ENCODE measurements around the gene LIMS2.

Gene LIMS2, protein sequence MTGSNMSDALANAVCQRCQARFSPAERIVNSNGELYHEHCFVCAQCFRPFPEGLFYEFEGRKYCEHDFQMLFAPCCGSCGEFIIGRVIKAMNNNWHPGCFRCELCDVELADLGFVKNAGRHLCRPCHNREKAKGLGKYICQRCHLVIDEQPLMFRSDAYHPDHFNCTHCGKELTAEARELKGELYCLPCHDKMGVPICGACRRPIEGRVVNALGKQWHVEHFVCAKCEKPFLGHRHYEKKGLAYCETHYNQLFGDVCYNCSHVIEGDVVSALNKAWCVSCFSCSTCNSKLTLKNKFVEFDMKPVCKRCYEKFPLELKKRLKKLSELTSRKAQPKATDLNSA

GRCh38 chr2:127675331-127676261 is at the start of gene LIMS2:
LIMS2 (minus strand) TSS chr2:127675530; CDS start chr2:127675024, 506 bp downstream.
- TF ChIP-seq GATA2 (IDR thresholded peaks at IDR 0.05; ENCODE audit: low read depth, low read length): no peak
- no peak for TF ChIP-seq GATA3 (IDR thresholded peaks at IDR 0.05; ENCODE audit: low read depth, low read length)

DNA sequence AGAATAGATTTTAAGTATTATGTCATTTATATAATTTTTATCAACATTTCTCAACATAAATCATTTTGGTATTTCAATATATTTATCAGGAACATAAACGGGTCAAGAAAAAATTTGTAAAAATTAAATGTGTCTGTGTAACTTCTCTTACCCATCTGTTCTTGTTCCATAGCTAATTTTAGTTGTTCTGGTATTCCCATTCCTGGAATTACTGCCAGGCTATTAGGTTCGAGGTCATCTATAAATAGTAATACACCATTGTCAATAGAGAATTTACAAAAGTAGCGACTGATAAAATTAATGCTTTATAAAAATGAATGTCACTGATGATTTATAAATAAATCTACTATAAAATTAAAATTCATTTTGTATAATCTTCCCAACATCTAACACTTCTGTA is 47.5 kb upstream of the LIMS2 start:
- TF ChIP-seq GATA2 (IDR thresholded peaks at IDR 0.05; ENCODE audit: low read depth, low read length) (no peak), GATA3 (IDR thresholded peaks at IDR 0.05; ENCODE audit: low read depth, low read length) (no peak)

DNA sequence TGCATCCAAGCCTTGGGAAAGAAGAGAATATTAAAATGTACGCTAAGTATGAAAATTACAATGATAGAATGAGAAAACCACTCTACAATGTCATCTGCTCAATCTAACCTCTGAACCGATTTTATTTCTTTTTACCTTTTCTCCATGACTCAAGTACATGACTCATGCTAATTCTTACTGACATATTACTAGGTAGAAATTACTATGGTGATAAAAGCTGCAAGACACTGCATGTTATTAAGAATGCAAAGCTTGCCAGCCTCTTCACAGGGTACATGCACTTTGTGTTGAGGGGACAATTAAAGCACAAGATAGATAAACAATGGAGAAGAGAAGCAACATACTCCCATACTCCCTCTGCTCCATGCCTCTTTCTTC is 46.6 kb upstream of the LIMS2 start:
- TF ChIP-seq GATA2 (IDR thresholded peaks at IDR 0.05; ENCODE audit: low read depth, low read length): no peak

- TF ChIP-seq GATA2 (IDR thresholded peaks at IDR 0.05; ENCODE audit: low read depth, low read length) (no peak), GATA3 (IDR thresholded peaks at IDR 0.05; ENCODE audit: low read depth, low read length) (no peak)
These were observed 46.1 kb upstream of the LIMS2 start for GRCh38 chr2:127721311-127721977.

GRCh38 chr2:127719301-127720218 is 44.2 kb upstream of the LIMS2 start:
- TF ChIP-seq GATA3 (IDR thresholded peaks at IDR 0.05; ENCODE audit: low read depth, low read length) (no peak), GATA2 (IDR thresholded peaks at IDR 0.05; ENCODE audit: low read depth, low read length) (no peak)

DNA sequence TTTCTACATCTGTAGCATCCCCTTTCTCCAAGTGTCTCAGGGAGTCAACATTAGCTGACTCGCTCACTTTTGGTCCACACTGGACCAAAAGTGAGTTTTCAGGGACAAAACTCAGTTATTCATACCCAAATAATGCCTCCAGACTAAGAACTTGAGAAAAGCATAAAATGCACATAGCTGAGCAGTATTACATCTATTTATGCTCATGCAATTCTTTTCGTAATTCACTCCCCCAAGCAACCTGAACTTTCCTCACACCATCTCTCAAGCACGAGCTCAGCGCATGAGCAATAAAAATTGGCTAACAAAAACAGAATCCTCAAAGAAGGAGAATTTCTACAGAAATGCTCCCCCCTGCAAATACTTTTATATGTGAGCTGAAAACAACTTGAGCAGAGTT is 42.9 kb upstream of the LIMS2 start:
- TF ChIP-seq GATA2 (IDR thresholded peaks at IDR 0.05; ENCODE audit: low read depth, low read length) (no peak), GATA3 (IDR thresholded peaks at IDR 0.05; ENCODE audit: low read depth, low read length) (no peak)

DNA sequence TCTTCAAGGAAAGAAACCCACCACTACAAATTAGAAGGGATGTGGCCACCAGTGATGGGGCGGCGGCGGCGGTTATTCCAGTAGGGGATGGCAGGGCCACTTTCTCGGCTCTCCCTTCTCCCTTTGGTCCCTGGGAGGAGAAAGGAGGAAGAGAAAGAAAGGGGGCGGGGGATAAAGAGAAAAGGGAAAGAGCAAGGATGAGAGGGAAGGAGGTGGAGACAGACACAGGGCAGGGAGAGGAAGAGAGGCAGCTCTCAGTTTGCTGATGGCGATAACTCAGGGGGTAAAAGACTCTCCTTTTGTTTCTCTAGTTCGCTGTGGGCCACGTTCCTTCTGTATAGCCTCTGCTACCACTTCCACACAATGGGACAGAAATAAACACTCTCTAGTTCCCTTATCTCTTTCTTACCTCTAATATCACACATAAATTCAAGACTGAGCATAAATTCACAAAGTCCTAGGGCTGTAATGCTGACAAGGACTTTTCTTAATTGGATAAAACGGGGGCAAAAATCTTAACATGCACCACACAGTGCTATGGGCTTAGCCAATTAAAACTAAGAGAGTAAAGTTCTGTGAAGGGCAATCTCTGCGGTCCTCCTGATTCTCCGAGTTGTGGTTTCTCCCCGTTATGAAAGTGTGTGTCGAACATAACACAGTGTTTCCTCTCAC is 40.6 kb upstream of the LIMS2 start:
- no peak for TF ChIP-seq GATA3 (IDR thresholded peaks at IDR 0.05; ENCODE audit: low read depth, low read length)
- TF ChIP-seq GATA2 (IDR thresholded peaks at IDR 0.05; ENCODE audit: low read depth, low read length): no peak

DNA sequence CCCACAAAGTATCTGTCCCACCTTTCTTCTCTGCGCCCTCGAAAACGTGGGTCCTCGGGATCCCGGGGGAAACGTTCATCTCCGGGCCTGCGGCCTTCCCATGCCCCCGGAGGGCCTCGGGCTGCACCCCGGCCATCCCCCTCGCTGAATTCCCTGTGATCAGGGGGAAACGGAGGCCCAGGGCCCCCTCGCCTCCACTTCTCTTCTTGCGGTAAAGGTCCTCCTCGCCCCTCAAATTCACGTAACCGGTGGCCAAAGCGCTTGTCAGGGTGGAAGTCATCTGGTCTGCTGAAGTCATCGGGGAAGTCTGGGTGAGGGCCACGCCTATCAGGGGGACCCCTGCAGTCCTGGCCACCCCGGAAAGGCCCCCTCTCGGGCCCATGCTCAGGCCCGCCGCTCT is 38.2 kb upstream of the LIMS2 start:
- TF ChIP-seq GATA2 (IDR thresholded peaks at IDR 0.05; ENCODE audit: low read depth, low read length) (no peak), GATA3 (IDR thresholded peaks at IDR 0.05; ENCODE audit: low read depth, low read length) (no peak)

DNA sequence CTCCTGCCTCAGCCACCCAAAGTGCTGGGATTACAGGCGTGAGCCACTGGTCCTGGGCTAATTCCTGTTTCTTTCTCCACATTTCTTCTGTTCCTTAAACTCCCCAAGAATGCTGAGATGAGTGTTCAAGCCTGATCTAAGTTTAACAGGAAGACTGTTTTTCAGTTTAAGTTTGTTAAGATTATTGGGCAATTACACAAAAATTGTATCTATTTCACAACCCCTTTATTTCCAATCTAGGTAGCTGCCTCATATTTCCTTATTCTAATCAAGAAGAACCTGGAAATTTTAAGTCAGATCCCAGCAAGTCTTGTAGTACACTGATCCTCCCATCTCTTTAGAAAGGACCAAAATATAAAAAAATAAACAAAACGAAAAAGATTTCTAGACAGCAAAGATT is 37.7 kb upstream of the LIMS2 start:
- TF ChIP-seq GATA2 (IDR thresholded peaks at IDR 0.05; ENCODE audit: low read depth, low read length) (no peak), GATA3 (IDR thresholded peaks at IDR 0.05; ENCODE audit: low read depth, low read length) (no peak)

DNA sequence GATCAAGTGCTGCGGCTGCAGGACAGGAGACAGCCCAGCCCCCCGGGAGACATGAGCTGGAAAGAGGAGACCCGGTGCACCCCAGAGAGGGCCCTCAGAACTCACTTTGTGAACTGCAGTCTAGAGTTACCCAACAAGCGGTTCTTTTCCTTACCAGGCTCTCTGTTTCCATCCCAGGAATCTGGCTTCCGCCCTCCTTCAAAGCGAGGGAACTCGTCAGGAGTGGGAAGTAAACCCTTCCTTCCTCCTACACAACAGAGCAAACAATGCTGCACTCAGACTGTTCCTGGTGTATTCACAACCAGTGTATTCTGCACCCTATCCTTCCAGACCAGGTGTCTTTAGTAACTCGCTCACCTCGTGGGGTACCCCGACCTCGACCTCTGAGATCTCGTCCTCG is 34.0 kb upstream of the LIMS2 start:
- TF ChIP-seq GATA3 (IDR thresholded peaks at IDR 0.05; ENCODE audit: low read depth, low read length): no peak
- TF ChIP-seq GATA2 (IDR thresholded peaks at IDR 0.05; ENCODE audit: low read depth, low read length): no peak

- no peak for TF ChIP-seq GATA2 (IDR thresholded peaks at IDR 0.05; ENCODE audit: low read depth, low read length)
- no peak for TF ChIP-seq GATA3 (IDR thresholded peaks at IDR 0.05; ENCODE audit: low read depth, low read length)
These were observed 32.7 kb upstream of the LIMS2 start for GRCh38 chr2:127707890-127708648.

Measured in SH-SY5Y (cell line).